GM12891 (cell line): ENCODE data around the gene GPR18.

Experiments
- DNase-seq: peaks from one replicate; pipeline ENCODE4 v3.0.0; 2011; ENCODE audit warnings: low spot score; ENCODE audit not compliant: insufficient read length
- FAIRE-seq: peaks from 2 replicates; lab custom pipeline; 2011; peaks lifted over from hg19 to GRCh38; lab: Jason Lieb, UNC
- PAX5 ChIP-seq: IDR thresholded peaks from 2 replicates; pipeline ENCODE4 v1.6.1; 2011; ENCODE audit warnings: low read length, moderate library complexity, mild to moderate bottlenecking; ENCODE audit not compliant: insufficient read depth, severe bottlenecking
- POLR2A ChIP-seq: IDR thresholded peaks from 2 replicates; pipeline ENCODE4 v1.6.1; 2011; ENCODE audit warnings: low read depth, low read length, control low read depth
- POLR2AphosphoS5 ChIP-seq: IDR thresholded peaks from 2 replicates; pipeline ENCODE4 v1.6.1; 2011; ENCODE audit warnings: low read depth, low read length, control low read depth
- POU2F2 ChIP-seq: IDR thresholded peaks from 2 replicates; pipeline ENCODE4 v1.6.1; 2011; ENCODE audit warnings: low read depth, mild to moderate bottlenecking, control low read depth, low read length, moderate library complexity
- SPI1 ChIP-seq: IDR thresholded peaks from 2 replicates; pipeline ENCODE4 v1.6.1; 2011; ENCODE audit warnings: low read depth, low read length, control low read depth
- TAF1 ChIP-seq: IDR thresholded peaks from 2 replicates; pipeline ENCODE4 v1.6.1; 2011; ENCODE audit warnings: low read depth, low read length, control low read depth

GPR18 gene

GRCh38 chr13:99280166-99280565 is 22.0 kb upstream of the GPR18 start:
- TF ChIP-seq POLR2AphosphoS5 (no peak), PAX5 (no peak), SPI1 (no peak), POU2F2 (no peak), POLR2A (no peak), TAF1 (no peak)
- no peak for DNase-seq
- FAIRE-seq: peak; percentile 48

GRCh38 chr13:99279637-99280036 is 21.5 kb upstream of the GPR18 start:
- TF ChIP-seq TAF1: no peak
- no peak for TF ChIP-seq POU2F2
- no peak for TF ChIP-seq POLR2AphosphoS5
- no peak for TF ChIP-seq POLR2A
- TF ChIP-seq PAX5: no peak
- no peak for TF ChIP-seq SPI1
- DNase-seq (no peak), FAIRE-seq (peak; percentile 54)

GRCh38 chr13:99278843-99279242 is 20.7 kb upstream of the GPR18 start:
- no peak for FAIRE-seq
- TF ChIP-seq POLR2A (no peak), TAF1 (no peak), POU2F2 (no peak)
- no peak for DNase-seq

- no peak for FAIRE-seq
- DNase-seq: no peak
- no peak for TF ChIP-seq PAX5
- no peak for TF ChIP-seq POLR2A
- TF ChIP-seq SPI1: peak; percentile 51
- TF ChIP-seq TAF1: no peak
Measured at GRCh38 chr13:99278200-99278599, 20.0 kb upstream of the GPR18 start.

GRCh38 chr13:99277629-99278028 is 19.4 kb upstream of the GPR18 start:
- TF ChIP-seq PAX5: no peak
- no peak for TF ChIP-seq POU2F2
- no peak for TF ChIP-seq SPI1
- TF ChIP-seq TAF1: no peak
- TF ChIP-seq POLR2A: no peak
- no peak for TF ChIP-seq POLR2AphosphoS5
- no peak for DNase-seq
- FAIRE-seq: peak; percentile 33

GRCh38 chr13:99276706-99277105 is 18.5 kb upstream of the GPR18 start:
- FAIRE-seq: peak; percentile 38
- TF ChIP-seq POU2F2: no peak
- TF ChIP-seq TAF1: no peak
- TF ChIP-seq POLR2AphosphoS5: no peak
- no peak for TF ChIP-seq POLR2A
- TF ChIP-seq SPI1: no peak
- TF ChIP-seq PAX5: no peak
- DNase-seq: no peak

- peak; percentile 74 for FAIRE-seq
- TF ChIP-seq POLR2A (no peak), PAX5 (no peak), SPI1 (no peak), POLR2AphosphoS5 (no peak), POU2F2 (no peak), TAF1 (no peak)
- no peak for DNase-seq
Measured at GRCh38 chr13:99275093-99275469, 16.9 kb upstream of the GPR18 start.

- DNase-seq (no peak), FAIRE-seq (no peak)
- no peak for TF ChIP-seq POU2F2
- TF ChIP-seq SPI1: no peak
Measured at GRCh38 chr13:99273128-99273527, 14.9 kb upstream of the GPR18 start.

- DNase-seq (no peak), FAIRE-seq (peak; percentile 23)
- no peak for TF ChIP-seq POU2F2
- TF ChIP-seq POLR2A: no peak
- no peak for TF ChIP-seq TAF1
- no peak for TF ChIP-seq PAX5
- TF ChIP-seq POLR2AphosphoS5: no peak
- no peak for TF ChIP-seq SPI1
Measured at GRCh38 chr13:99272481-99272880, 14.3 kb upstream of the GPR18 start.

- DNase-seq (no peak), FAIRE-seq (peak; percentile 9)
- TF ChIP-seq TAF1 (no peak), POLR2A (no peak), POLR2AphosphoS5 (no peak), POU2F2 (no peak), PAX5 (no peak), SPI1 (no peak)
Measured at GRCh38 chr13:99271249-99271648, 13.1 kb upstream of the GPR18 start.

- no peak for DNase-seq
Measured at GRCh38 chr13:99270518-99270917, 12.3 kb upstream of the GPR18 start.

More at GRCh38 chr13:99270518-99270917, 12.3 kb upstream of the GPR18 start:
- no peak for TF ChIP-seq POU2F2
- TF ChIP-seq POLR2AphosphoS5: no peak
- no peak for TF ChIP-seq POLR2A
- TF ChIP-seq SPI1: no peak
- TF ChIP-seq TAF1: no peak
- no peak for TF ChIP-seq PAX5
- FAIRE-seq: no peak
